NCI-H1092 treated with DMSO at 0.1 percent for 48 hours (cell line): ENCODE measurements around the gene LDLRAD4.
"Not testable (repeated sequence)": the region's sequence is repeated elsewhere in the genome, so short reads cannot be mapped to it uniquely, and the experiment has no call there.

Experiments used
- DNase-seq: peaks from one replicate; lab custom pipeline; 2025; lab: John Stamatoyannopoulos, UW

The LDLRAD4 gene

GRCh38 chr18:13672657-13673056, 454.1 kb downstream of the LDLRAD4 start:
- DNase-seq = no peak

DNA sequence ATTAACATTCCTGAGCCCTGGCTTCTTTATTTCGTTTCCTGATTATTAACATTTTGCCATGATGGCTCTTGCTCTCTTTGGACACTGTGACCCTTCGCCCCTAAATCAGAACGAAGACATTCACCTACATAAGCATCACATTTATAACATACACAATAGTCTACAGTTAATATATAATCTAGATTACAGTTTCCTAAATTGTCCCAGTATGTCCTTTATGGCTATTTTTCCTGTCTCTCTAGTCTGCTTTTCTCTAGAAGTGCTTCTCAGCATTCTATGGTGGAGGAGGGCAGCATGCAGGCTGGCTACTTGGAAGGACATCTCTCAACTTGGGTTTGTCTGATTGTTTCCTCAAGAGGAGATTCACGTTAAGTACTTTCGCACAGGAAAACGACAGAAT, 457.9 kb downstream of the LDLRAD4 start:
- DNase-seq = no peak

DNA sequence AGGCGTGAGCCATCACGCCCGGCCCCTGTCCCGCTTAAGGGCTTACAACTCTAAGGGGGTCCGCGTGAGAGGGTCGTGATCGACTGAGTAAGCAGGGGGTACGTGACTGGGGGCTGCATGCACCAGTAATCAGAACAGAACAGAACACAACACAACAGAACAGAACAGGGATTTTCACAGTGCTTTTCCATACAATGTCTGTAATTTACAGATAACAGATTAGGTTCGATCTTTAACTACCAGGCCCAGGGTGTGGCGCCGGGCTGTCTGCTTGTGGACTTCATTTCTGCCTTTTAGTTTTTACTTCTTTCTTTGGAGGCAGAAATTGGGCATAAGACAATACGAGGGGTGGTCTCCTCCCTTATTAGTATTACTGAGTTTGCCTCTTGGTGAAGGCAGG, 458.8 kb downstream of the LDLRAD4 start:
- DNase-seq = not testable (repeated sequence)

- DNase-seq = no peak
Observed at GRCh38 chr18:13680612-13681011, 462.1 kb downstream of the LDLRAD4 start.

DNA sequence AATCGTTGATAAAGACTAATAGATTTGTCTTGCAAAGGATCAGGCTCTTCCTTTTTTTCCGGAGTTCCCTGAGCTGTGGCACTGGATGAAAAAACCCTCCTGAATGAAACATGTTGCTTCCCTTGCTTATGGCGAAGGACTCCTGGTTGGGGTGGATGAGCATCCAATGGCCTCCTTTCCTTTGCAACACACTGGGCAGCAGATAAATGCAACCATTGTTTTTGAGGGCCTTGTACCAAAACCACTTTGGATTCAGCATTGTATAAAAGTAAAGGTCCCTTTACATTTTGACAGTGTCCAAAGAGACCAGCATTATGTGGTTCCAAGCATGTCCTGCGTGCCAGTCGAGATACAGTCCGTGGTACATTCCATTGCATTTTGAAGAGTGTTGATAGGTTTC, 463.1 kb downstream of the LDLRAD4 start:
- DNase-seq = no peak

DNA sequence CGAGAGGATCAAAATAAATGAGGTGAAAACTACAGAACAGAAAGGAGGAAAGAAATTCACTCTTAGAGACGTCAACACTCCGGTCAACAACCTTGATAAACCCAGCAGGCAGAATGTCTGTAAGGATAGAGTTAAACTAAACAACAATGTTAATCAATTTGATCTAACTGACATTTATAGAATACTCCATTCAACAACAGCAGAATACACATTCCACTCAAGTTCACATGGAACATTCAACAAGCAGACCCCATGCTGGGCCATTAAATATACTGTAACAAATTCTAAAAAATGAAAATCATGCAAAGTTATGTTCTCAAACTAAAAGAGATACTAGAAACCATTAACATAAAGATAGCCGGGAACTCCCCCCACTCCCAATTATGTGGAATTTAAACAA, 466.0 kb downstream of the LDLRAD4 start:
- DNase-seq = no peak

DNA sequence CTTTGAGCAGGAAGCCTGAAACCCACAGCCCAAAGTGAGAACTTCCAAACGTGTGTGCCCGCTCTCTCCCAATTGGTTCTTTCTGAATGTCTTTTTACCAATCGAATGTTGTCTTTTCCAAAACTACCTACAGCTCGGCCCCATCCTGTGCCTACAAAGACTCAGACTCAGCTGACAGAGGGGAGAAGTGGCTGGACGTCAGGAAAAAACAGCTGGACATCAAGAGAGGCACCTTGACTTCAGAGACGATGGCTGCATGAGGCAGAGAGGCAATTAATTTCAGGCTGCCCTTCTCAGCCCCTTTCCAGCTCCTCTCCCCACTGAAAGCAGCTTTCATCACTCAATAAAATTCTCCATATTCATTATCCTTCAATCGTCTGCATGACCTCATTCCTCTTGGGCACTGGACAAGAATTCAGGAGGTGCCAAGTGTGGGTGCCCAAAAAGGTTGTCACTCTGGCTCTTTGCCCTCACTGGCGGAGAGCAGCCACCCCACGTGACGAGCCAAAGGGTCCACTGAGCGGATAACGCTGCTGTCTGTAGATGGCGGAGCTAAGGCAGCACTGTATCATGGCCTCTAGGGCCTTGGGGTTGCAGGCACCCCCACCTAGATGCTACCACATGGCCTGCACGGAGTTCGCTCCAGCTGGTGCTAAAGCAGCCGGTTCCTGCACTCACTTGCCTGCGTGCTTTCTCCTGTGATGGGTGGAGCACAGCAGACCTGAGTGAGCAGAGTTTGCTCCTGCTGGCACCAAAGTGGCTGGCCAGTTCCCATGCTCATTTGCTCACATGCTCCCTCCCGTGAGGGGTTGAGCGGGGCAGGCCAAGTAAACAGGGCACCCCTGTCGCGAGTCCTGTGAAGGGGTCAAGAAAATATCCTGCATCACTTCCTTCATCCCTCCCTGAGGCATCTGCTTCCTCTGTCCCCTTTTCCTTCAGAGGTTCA, 469.9 kb downstream of the LDLRAD4 start:
- DNase-seq = no peak

- DNase-seq = not testable (repeated sequence)
Observed at GRCh38 chr18:13690060-13690459, 471.5 kb downstream of the LDLRAD4 start.

DNA sequence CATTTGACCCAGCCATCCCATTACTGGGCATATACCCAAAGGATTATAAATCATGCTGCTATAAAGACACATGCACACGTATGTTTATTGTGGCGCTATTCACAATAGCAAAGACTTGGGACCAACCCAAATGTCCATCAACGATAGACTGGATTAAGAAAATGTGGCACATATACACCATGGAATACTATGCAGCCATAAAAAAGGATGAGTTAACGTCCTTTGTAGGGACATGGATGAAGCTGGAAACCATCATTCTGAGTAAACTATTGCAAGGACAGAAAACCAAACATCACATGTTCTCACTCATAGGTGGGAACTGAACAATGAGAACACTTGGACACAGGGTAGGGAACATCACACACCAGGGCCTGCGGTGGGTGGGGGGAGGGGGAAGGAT, 476.8 kb downstream of the LDLRAD4 start:
- not testable (repeated sequence) for DNase-seq

GRCh38 chr18:13696961-13697360, 478.4 kb downstream of the LDLRAD4 start:
- no peak for DNase-seq

DNA sequence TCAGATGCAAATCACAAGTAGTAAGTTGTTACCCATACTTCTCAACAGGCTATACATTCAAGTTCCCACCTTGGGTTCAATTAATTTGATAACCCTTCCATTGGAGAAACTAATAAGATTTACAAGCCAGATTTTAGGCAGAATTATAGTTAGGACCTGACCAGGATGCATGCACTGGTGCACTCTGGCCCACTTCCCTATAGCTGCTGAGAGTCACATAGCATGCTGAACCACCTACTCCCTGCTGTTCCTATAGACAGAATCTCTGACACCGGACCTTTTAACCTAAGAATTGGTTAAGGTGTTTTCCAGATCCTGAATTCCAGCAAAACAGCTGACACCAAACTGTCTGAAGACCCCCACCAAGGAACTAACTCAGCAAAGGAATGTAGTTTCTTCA, 481.6 kb downstream of the LDLRAD4 start:
- DNase-seq = no peak
